GM21515 (cell line): ENCODE results near the gene BICDL2.
"Not testable (repeated sequence)": the region's sequence is repeated elsewhere in the genome, so short reads cannot be mapped to it uniquely, and the experiment has no call there.

Experiments
- ATAC-seq: cut with Tn5 transposase; IDR thresholded peaks from one replicate; pipeline ENCODE4 v1.9.1; 2021; ENCODE audit not compliant: unreplicated experiment

BICDL2 gene

GRCh38 chr16:3065742-3066439 lies 29.1 kb upstream of the BICDL2 start:
- no peak for ATAC-seq

- ATAC-seq = no peak
Observed at GRCh38 chr16:3065069-3065741, 28.5 kb upstream of the BICDL2 start, which contains the start of gene IL32. TSS of gene IL32 (plus strand) at chr16:3065640. CDS start at chr16:3065812, 172 bp downstream.

- ATAC-seq = no peak
Observed at GRCh38 chr16:3063625-3064386, 27.1 kb upstream of the BICDL2 start.

GRCh38 chr16:3062553-3062952 lies 25.8 kb upstream of the BICDL2 start:
- ATAC-seq = no peak

- no peak for ATAC-seq
Observed at GRCh38 chr16:3060339-3061127, 23.8 kb upstream of the BICDL2 start.

- no peak for ATAC-seq
Observed at GRCh38 chr16:3059723-3060242, 23.0 kb upstream of the BICDL2 start.

GRCh38 chr16:3059041-3059722 lies 22.4 kb upstream of the BICDL2 start:
- ATAC-seq = peak; percentile 69

GRCh38 chr16:3058139-3059030 lies 21.6 kb upstream of the BICDL2 start:
- peak; percentile 29 for ATAC-seq

GRCh38 chr16:3057181-3058138 lies 20.7 kb upstream of the BICDL2 start:
- no peak for ATAC-seq

- ATAC-seq = no peak
Observed at GRCh38 chr16:3056336-3057180, 19.8 kb upstream of the BICDL2 start.

- ATAC-seq = not testable (repeated sequence)
Observed at GRCh38 chr16:3055734-3056115, 19.0 kb upstream of the BICDL2 start.

GRCh38 chr16:3054965-3055733 lies 18.4 kb upstream of the BICDL2 start:
- no peak for ATAC-seq

GRCh38 chr16:3053330-3053710 lies 16.6 kb upstream of the BICDL2 start:
- ATAC-seq = not testable (repeated sequence)

GRCh38 chr16:3052571-3053329 lies 16.0 kb upstream of the BICDL2 start:
- not testable (repeated sequence) for ATAC-seq

GRCh38 chr16:3051494-3051893 lies 14.8 kb upstream of the BICDL2 start:
- no peak for ATAC-seq

- ATAC-seq = no peak
Observed at GRCh38 chr16:3051009-3051408, 14.3 kb upstream of the BICDL2 start.
